H1 (cell line): ENCODE data around the gene HLA-DQA1. TPM values are rescaled to one million over a fixed set of nuclear protein-coding genes. Genes with fewer than 3 reads are reported as not detected.

ENCODE experiments used
- BRCA1 ChIP-seq: IDR thresholded peaks from 2 replicates; pipeline ENCODE4 v1.6.1; 2012; ENCODE audit warnings: low read depth, low read length, improper control_type of control experiment
- CHD7 ChIP-seq: fragments of 300-600 bp; sonication (generic); IDR thresholded peaks from 2 replicates; pipeline ENCODE4 v1.7.1; 2012; ENCODE audit warnings: low read length, moderate library complexity, mild to moderate bottlenecking, inconsistent platforms; ENCODE audit not compliant: insufficient replicate concordance
- KDM4A ChIP-seq: IDR thresholded peaks from one replicate; pipeline ENCODE4 v1.7.1; 2012; ENCODE audit warnings: low read depth, mild to moderate bottlenecking, moderate library complexity, low read length, inconsistent platforms; ENCODE audit not compliant: severe bottlenecking
- PHF8 ChIP-seq: fragments of 200-600 bp; sonication (generic); conservative IDR thresholded peaks from 2 replicates; pipeline ENCODE4 v1.7.1; 2012; ENCODE audit warnings: low read depth, mild to moderate bottlenecking, inconsistent platforms, low read length, moderate library complexity
- SIN3A ChIP-seq, 2 experiments: IDR thresholded peaks in 1 of 2; conservative IDR thresholded peaks in 1 of 2; 2 replicates each; pipeline ENCODE4 v1.6.1; 2011 to 2012; ENCODE audit warnings: low read length in 2 of 2, improper control_type of control experiment in 1 of 2, low read depth in 1 of 2, mild to moderate bottlenecking in 1 of 2
- SRF ChIP-seq: IDR thresholded peaks from 2 replicates; pipeline ENCODE4 v1.6.1; 2011; ENCODE audit warnings: mild to moderate bottlenecking, low read depth, low read length, moderate library complexity
- TCF12 ChIP-seq: IDR thresholded peaks from 2 replicates; pipeline ENCODE4 v1.6.1; 2011; ENCODE audit warnings: low read depth, mild to moderate bottlenecking, low read length
- polyA plus RNA-seq, 7 experiments: library from polyadenylated mRNA; depleted of rRNA in 3 of 7; stranded (reverse) in 5 of 7; unstranded in 2 of 7; fragments of >200 nt in 5 of 7; fragments of 200-250 nt in 2 of 7; gene quantifications; 1 replicate in 5 of 7; 2 replicates in 1 of 7; 4 replicates in 1 of 7; pipeline versions ENCODE4 v1.2.1 to v1.2.3, GENCODE V29; 2011 to 2013; ENCODE audit warnings: missing spikeins in 2 of 7, mixed read lengths in 2 of 7
- total RNA-seq: library from RNA; stranded (reverse); fragmentation: NEBNext Ultra II Directional; extraction: Animal tissue kit (Norgen Biotek cat#: 25700); gene quantifications from 2 replicates; pipeline ENCODE4 v1.2.1, GENCODE V29; 2021

The HLA-DQA1 gene
- total and polyA plus RNA-seq, 2 of the 8 experiments (the other 6 are each of a cell fraction or from before 2014, with no cell fraction given): 0.12 TPM; not detected in 1

- TF ChIP-seq TCF12: no peak
- TF ChIP-seq KDM4A: no peak
- no peak for TF ChIP-seq PHF8
- TF ChIP-seq SRF: no peak
- TF ChIP-seq SIN3A (conservative IDR thresholded peaks at IDR 0.05 in 1 of 2, IDR thresholded peaks at IDR 0.05 in 1 of 2; ENCODE audit: low read depth in 1 of 2, low read length in 2 of 2): no peak
- TF ChIP-seq CHD7: no peak
- no peak for TF ChIP-seq BRCA1
- TF ChIP-seq, all 59 proteins: peak for 0
These were observed 33.3 kb upstream of the HLA-DQA1 start (continued) for GRCh38 chr6:32603888-32604287.
